IPS-18c (cell line): ENCODE measurements around the gene FBRSL1.

Experiments
- H3K4me3 ChIP-seq: 2 replicates; pipeline ENCODE4 v1.7.0; 2013; ENCODE audit warnings: low read depth, mild to moderate bottlenecking, low read length, moderate library complexity; ENCODE audit not compliant: insufficient read depth
- H3K9me3 ChIP-seq: one replicate; pipeline ENCODE4 v1.6.1; 2013; ENCODE audit warnings: mild to moderate bottlenecking, low read length, moderate library complexity; ENCODE audit not compliant: control insufficient read depth, insufficient read depth

FBRSL1 gene

GRCh38 chr12:132510746-132511477, 21.0 kb downstream of the FBRSL1 start:
- no peak overlapping the region for H3K4me3 ChIP-seq

GRCh38 chr12:132511516-132512196, 21.7 kb downstream of the FBRSL1 start:
- Histone ChIP-seq H3K9me3 (no peaks in the 10 kb centered on the region), H3K4me3 (no peak overlapping the region)

More at GRCh38 chr12:132510746-132511477, 21.0 kb downstream of the FBRSL1 start:
- H3K9me3 ChIP-seq = no peaks in the 10 kb centered on the region

GRCh38 chr12:132512197-132513069, 22.5 kb downstream of the FBRSL1 start:
- H3K4me3 ChIP-seq = no peak overlapping the region
- no peaks in the 10 kb centered on the region for H3K9me3 ChIP-seq

- no peak overlapping the region for H3K4me3 ChIP-seq
- H3K9me3 ChIP-seq = no peaks in the 10 kb centered on the region
Observed at GRCh38 chr12:132513070-132513398, 23.1 kb downstream of the FBRSL1 start.

- Histone ChIP-seq H3K9me3 (no peaks in the 10 kb centered on the region), H3K4me3 (no peak overlapping the region)
Observed at GRCh38 chr12:132513458-132514135, 23.6 kb downstream of the FBRSL1 start.

- Histone ChIP-seq H3K4me3 (no peak overlapping the region), H3K9me3 (no peaks in the 10 kb centered on the region)
Observed at GRCh38 chr12:132514216-132514820, 24.4 kb downstream of the FBRSL1 start.

- H3K4me3 ChIP-seq = no peak overlapping the region
Observed at GRCh38 chr12:132514838-132515237, 24.9 kb downstream of the FBRSL1 start.

GRCh38 chr12:132516095-132517012, 26.4 kb downstream of the FBRSL1 start:
- no peak overlapping the region for H3K4me3 ChIP-seq
- no peaks in the 10 kb centered on the region for H3K9me3 ChIP-seq

More at GRCh38 chr12:132514838-132515237, 24.9 kb downstream of the FBRSL1 start:
- H3K9me3 ChIP-seq = no peaks in the 10 kb centered on the region

- Histone ChIP-seq H3K4me3 (no peak overlapping the region), H3K9me3 (no peaks in the 10 kb centered on the region)
Observed at GRCh38 chr12:132517013-132517739, 27.2 kb downstream of the FBRSL1 start.

- Histone ChIP-seq H3K4me3 (no peak overlapping the region), H3K9me3 (no peaks in the 10 kb centered on the region)
Observed at GRCh38 chr12:132517740-132518100, 27.8 kb downstream of the FBRSL1 start.

GRCh38 chr12:132518354-132518992, 28.5 kb downstream of the FBRSL1 start:
- H3K4me3 ChIP-seq = no peak overlapping the region
- no peaks in the 10 kb centered on the region for H3K9me3 ChIP-seq

- Histone ChIP-seq H3K4me3 (no peak overlapping the region), H3K9me3 (no peaks in the 10 kb centered on the region)
Observed at GRCh38 chr12:132520421-132521199, 30.7 kb downstream of the FBRSL1 start.

- H3K9me3 ChIP-seq = no peaks in the 10 kb centered on the region
Observed at GRCh38 chr12:132521200-132521580, 31.2 kb downstream of the FBRSL1 start.

GRCh38 chr12:132521712-132522292, 31.9 kb downstream of the FBRSL1 start:
- H3K9me3 ChIP-seq = no peaks in the 10 kb centered on the region
- no peak overlapping the region for H3K4me3 ChIP-seq

More at GRCh38 chr12:132521200-132521580, 31.2 kb downstream of the FBRSL1 start:
- H3K4me3 ChIP-seq = no peak overlapping the region
